ENCODE results near the gene PAM.

PAM gene

DNA sequence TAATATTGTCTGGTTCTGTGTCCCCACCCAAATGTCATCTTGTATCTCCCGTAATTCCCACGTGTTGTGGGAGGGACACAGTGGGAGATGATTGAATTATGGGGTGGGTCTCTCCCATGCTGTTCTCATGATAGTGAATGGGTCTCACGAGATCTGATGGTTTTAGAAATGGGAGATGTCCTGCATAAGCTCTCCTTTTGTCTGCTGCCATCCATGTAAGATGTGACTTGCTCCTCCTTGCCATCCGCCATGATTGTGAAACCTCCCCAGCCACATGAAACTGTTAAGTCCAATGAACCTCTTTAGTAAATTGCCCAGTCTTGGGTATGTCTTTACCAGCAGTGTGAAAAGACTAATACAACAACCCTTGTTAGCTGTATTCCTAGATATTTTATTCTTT lies 320.3 kb downstream of the PAM start:
- DNase-seq, result no peak
